AG10803 (cell line): ENCODE data around the gene ACOT13.
"Not testable (repeated sequence)": the region's sequence is repeated elsewhere in the genome, so short reads cannot be mapped to it uniquely, and the experiment has no call there.

Experiments used
- DNase-seq: peaks from one replicate; pipeline ENCODE4 v3.0.0; 2010; ENCODE audit warnings: low read depth
- H3K4me3 ChIP-seq: 2 replicates; pipeline ENCODE4 v1.5.1; 2011; ENCODE audit warnings: mild to moderate bottlenecking, low read length, control low read depth
- TF ChIP-seq, protein P1 (sequence below): conservative IDR thresholded peaks from 2 replicates; pipeline ENCODE4 v1.5.1; 2011; ENCODE audit warnings: mild to moderate bottlenecking, low read length, control low read depth, inconsistent platforms

ACOT13 gene

DNA sequence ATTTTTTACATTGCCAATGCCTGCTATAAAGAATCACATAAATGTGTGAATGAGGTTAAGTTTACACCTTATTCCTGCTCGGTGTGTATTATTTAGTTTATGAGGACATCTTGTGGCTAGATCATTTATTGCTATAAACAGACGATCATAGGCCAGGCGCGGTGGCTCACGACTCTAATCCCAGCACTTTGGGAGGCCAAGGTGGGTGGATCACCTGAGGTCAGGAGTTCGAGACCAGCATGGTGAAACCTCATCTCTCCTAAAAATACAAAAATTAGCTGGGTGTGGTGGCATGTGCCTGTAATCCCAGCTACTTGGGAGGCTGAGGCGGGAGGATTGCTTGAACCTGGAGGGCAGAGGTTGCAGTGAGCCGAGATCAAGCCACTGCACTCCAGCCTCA is 28.8 kb downstream of the ACOT13 start:
- TF ChIP-seq, protein P1, sequence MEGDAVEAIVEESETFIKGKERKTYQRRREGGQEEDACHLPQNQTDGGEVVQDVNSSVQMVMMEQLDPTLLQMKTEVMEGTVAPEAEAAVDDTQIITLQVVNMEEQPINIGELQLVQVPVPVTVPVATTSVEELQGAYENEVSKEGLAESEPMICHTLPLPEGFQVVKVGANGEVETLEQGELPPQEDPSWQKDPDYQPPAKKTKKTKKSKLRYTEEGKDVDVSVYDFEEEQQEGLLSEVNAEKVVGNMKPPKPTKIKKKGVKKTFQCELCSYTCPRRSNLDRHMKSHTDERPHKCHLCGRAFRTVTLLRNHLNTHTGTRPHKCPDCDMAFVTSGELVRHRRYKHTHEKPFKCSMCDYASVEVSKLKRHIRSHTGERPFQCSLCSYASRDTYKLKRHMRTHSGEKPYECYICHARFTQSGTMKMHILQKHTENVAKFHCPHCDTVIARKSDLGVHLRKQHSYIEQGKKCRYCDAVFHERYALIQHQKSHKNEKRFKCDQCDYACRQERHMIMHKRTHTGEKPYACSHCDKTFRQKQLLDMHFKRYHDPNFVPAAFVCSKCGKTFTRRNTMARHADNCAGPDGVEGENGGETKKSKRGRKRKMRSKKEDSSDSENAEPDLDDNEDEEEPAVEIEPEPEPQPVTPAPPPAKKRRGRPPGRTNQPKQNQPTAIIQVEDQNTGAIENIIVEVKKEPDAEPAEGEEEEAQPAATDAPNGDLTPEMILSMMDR = peak; percentile 55
- H3K4me3 ChIP-seq = not testable (repeated sequence)
- peak; percentile 40 for DNase-seq

DNA sequence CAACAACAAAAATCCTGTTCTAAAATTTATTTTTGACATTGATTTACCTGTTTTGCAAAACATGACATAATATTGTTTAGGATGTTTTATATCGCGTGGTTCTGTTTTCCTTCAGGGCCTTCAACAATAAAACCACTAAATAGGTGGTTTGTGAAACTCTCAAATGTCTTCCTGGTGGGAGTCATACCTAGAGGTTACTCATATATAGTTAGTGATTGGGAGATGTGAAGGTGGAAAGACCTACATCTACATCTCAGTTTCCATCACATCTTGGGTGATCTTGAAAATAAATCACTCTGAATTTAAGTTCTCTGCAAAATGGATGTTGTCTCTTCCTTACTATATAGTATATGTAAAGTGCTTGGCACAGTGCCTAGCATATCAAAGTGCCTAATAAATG is 29.2 kb downstream of the ACOT13 start:
- DNase-seq = no peak
- TF ChIP-seq, protein P1 = no peak
- no peak overlapping the region for H3K4me3 ChIP-seq

DNA sequence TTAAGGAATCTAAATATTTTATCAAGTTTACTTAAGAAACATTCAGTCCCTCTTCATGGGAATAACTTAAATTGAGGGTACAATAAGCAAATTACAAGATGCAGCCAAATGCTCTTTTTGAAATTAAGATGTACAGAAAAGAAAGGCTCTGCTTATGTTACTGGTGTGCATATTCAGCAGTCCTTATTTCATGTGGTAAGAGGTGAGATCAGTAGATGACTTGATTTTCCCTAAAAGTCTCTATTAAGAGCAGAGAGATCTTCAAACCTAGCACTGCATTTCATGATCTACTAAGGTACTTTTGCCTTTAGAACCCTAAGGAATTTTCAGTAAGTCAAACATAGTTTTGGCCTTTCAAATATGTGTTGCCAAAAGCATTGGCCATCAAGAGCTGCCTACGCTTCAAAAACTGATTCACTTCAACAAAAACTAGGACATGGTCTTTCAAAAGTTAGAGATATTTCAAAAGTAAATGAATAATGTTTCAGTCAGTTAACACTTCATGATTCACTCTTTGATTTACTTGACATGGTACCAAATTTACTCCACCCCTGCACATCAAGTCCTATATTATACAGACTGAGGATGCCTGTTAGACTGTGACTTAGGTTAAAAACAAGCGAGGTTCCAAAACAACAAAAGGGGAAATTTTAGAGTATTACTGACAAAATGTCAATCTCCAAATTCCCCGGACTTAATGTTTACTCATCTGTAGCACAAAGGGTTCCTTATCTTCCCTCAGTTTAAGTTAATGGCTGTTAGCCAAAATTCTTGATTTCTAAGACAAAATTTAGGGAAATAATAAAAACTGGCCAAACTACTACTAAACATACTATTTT is 32.9 kb downstream of the ACOT13 start:
- H3K4me3 ChIP-seq = no peak overlapping the region
- DNase-seq = no peak
- TF ChIP-seq, protein P1 = no peak

DNA sequence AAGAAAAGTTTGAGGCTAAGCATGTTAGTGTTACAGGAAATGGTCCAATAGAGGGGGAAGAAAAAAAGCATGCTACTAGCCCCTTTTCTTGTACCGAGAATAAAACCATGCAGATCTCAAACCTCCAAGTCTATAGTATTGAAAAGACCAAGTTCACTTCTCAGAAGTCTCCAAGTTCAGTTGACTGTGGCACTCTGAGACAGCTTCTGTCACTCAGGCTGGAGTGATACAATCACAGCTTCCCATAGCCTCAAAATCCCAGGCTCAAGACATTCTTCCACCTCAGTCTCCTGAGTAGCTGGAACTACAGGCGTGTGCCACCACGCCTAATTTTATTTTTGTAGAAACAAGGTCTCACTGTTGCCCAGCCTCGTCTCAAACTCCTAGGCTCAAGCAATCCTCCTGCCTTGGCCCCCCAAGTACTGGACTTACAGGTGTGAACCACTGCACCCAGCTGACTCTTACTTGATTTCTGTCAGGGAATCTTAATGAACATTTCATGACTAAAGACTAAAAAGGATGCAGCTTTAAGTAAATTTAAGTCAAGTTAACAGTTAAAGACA is 35.9 kb downstream of the ACOT13 start:
- TF ChIP-seq, protein P1 = no peak
- no peak for DNase-seq
- no peak overlapping the region for H3K4me3 ChIP-seq

DNA sequence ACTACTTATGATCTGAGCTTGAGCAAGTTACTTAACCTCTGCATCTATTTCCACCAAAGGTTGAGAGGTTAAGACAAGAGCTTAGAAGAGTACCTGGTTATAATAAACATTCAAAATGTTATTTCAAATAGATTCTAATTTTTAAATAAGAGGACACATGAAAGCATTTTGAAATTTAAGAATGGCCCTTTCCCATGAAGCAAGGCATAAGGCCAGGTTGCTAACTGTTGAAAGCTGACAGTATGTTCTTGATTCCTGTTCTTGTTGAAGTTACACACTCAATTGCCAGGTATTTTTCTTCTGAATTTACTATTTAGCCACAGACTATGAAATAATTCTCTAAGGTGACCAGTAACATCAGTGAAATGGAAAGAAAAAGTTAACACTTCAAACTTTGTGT is 37.6 kb downstream of the ACOT13 start:
- no peak overlapping the region for H3K4me3 ChIP-seq
- no peak for DNase-seq
- TF ChIP-seq, protein P1 = no peak

DNA sequence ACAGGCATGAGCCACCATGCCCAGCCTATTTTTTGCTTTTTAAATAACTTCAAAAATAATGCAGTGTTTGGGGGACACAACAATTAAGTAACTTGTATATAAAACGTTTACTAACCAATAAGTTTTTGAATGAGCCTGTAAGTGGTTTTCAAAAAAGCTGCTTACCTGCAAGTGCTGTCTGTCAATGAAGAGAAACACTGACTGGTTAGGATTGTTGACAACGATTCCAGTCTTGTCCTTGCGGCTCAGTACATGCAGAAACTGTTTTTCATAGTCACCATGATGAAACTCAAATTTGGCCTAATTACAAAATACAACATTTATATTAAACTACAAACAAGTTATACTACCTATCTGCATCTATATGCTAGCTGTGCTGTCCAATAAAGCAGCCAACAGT is 41.7 kb downstream of the ACOT13 start:
- no peak for DNase-seq
- no peak overlapping the region for H3K4me3 ChIP-seq
- TF ChIP-seq, protein P1 = no peak

DNA sequence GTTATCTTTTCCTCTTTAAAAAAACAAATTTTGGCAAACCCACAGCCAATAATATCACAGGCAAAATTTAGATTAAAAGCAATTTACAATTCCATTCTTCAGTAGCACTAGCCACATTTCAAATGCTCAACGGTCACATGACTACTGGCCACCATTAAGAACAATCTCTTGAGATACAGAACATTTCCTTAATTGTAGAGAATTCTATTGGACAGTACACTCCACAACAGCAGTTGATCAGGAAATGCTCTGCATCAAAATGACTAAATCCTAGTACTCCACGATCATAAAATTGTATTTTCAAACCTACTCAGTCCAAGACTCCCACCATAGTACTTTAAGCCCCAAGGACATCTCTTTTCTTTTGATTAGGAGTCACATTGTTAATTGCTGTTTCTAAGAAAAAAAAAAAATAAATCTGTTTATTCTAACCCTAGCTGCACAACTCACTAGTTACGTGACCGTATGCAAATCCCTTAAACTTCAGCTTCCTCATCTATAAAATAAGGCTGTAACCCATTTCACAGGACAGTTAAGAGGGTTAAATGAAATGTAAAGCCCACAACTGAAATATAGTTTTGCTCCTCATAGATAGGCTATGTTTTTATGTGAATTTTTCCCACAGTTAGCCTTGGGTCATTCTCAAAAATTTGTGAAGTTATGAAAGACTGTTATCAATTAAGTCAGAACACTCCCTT is 42.3 kb downstream of the ACOT13 start:
- TF ChIP-seq, protein P1 = no peak
- DNase-seq = no peak
- H3K4me3 ChIP-seq = no peak overlapping the region
